ENCODE data around the gene HS6ST3.

Gene HS6ST3

DNA sequence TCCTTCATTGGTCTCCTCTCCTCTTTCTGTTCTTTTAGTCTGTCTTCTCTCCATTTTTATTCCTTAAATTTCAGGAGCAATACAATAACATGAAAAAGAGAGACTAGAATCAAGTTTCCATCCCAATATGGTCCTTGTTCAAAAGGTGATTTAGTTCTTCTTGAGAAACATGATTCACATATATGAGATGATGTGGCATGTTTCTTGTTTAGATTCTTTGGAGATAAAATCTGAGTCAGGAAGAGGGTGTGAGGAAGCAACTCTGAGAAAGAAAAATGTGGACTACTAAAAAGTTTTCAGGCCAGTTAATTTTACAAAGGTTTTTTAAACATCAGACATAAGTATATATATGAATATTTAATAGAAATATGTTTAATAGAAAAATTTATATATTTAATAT lies 673.0 kb downstream of the HS6ST3 start:
- Histone ChIP-seq H4K20me1 (ENCODE audit: insufficient read depth, low read length) (no peaks in the 10 kb centered on the region), H3K4me3 (ENCODE audit: low read length) (no peak overlapping the region), H3K4me2 (ENCODE audit: low read length) (no peak overlapping the region), H3K36me3 (replicated peaks; ENCODE audit: low read depth, low read length) (no peaks in the 10 kb centered on the region), H3K79me2 (ENCODE audit: low read length) (no peaks in the 10 kb centered on the region), H3K9me3 (ENCODE audit: insufficient read depth, low read length) (no peaks in the 10 kb centered on the region), H3K9ac (ENCODE audit: low read length) (no peak overlapping the region), H3K27ac (ENCODE audit: low read length) (no peak overlapping the region), H3K4me1 (ENCODE audit: low read length) (no peaks in the 10 kb centered on the region), H3K27me3 (ENCODE audit: low read depth, low read length) (no peaks in the 10 kb centered on the region), H2AFZ (ENCODE audit: low read depth, low read length) (no peak overlapping the region)
- TF ChIP-seq, protein P1, sequence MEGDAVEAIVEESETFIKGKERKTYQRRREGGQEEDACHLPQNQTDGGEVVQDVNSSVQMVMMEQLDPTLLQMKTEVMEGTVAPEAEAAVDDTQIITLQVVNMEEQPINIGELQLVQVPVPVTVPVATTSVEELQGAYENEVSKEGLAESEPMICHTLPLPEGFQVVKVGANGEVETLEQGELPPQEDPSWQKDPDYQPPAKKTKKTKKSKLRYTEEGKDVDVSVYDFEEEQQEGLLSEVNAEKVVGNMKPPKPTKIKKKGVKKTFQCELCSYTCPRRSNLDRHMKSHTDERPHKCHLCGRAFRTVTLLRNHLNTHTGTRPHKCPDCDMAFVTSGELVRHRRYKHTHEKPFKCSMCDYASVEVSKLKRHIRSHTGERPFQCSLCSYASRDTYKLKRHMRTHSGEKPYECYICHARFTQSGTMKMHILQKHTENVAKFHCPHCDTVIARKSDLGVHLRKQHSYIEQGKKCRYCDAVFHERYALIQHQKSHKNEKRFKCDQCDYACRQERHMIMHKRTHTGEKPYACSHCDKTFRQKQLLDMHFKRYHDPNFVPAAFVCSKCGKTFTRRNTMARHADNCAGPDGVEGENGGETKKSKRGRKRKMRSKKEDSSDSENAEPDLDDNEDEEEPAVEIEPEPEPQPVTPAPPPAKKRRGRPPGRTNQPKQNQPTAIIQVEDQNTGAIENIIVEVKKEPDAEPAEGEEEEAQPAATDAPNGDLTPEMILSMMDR (IDR thresholded peaks at IDR 0.05; ENCODE audit: low read depth, low read length): no peak
- TF ChIP-seq EZH2phosphoT487 (IDR thresholded peaks at IDR 0.05; ENCODE audit: low read depth): no peak

DNA sequence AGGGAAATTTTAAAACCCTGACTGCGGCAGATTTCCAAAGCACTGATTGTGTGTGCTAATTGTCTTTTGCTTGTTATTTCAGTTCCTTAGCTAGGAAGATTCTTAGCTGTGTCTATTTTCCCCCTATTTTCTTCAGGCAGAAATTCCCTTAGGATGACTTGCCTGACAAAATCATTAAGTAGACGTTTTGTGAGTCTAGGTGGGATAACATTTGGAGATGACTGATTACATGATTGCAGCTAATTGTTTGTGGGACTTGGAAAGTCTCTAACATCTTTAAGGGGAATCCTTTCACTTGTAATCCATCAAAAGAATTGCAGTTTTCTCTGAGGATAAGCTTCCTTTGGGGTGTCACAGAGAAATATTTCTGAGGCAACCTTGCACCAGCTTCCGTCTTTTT lies 676.4 kb downstream of the HS6ST3 start:
- Histone ChIP-seq H3K9me3 (ENCODE audit: insufficient read depth, low read length) (no peaks in the 10 kb centered on the region), H3K79me2 (ENCODE audit: low read length) (no peaks in the 10 kb centered on the region), H3K9ac (ENCODE audit: low read length) (no peak overlapping the region), H4K20me1 (ENCODE audit: insufficient read depth, low read length) (no peaks in the 10 kb centered on the region), H3K27ac (ENCODE audit: low read length) (no peak overlapping the region), H3K36me3 (replicated peaks; ENCODE audit: low read depth, low read length) (no peaks in the 10 kb centered on the region), H3K4me1 (ENCODE audit: low read length) (no peaks in the 10 kb centered on the region), H2AFZ (ENCODE audit: low read depth, low read length) (no peak overlapping the region), H3K27me3 (ENCODE audit: low read depth, low read length) (no peaks in the 10 kb centered on the region), H3K4me3 (ENCODE audit: low read length) (no peak overlapping the region), H3K4me2 (ENCODE audit: low read length) (no peak overlapping the region)
- TF ChIP-seq, protein P1 (IDR thresholded peaks at IDR 0.05; ENCODE audit: low read depth, low read length): no peak
- no peak for TF ChIP-seq EZH2phosphoT487 (IDR thresholded peaks at IDR 0.05; ENCODE audit: low read depth)

DNA sequence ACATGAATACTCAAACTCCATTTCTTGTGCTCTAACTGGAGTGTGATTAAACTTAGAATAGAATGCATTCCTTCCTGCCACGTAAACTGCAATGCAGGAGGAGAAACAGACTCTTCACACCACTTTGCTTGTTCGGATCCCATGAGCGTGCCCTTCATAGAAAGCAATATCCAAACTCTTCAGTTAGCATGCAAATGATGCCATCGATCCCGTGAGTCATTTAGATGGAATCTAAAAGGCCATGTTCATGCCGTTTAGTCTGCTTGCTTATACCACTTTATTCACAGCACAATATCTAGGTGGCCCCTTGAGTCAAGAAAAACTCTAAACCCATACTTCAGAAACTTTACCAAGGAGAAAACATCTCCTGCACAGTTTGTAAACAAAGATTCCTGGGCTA lies 678.6 kb downstream of the HS6ST3 start:
- H3K4me2 ChIP-seq (ENCODE audit: low read length): no peak overlapping the region
- H3K27ac ChIP-seq (ENCODE audit: low read length): no peak overlapping the region
- no peaks in the 10 kb centered on the region for H4K20me1 ChIP-seq (ENCODE audit: insufficient read depth, low read length)
- TF ChIP-seq, protein P1 (IDR thresholded peaks at IDR 0.05; ENCODE audit: low read depth, low read length): no peak
- TF ChIP-seq EZH2phosphoT487 (IDR thresholded peaks at IDR 0.05; ENCODE audit: low read depth): no peak
- H3K9ac ChIP-seq (ENCODE audit: low read length): no peak overlapping the region
- no peak overlapping the region for H3K4me3 ChIP-seq (ENCODE audit: low read length)
- no peaks in the 10 kb centered on the region for H3K27me3 ChIP-seq (ENCODE audit: low read depth, low read length)
- H3K36me3 ChIP-seq (replicated peaks; ENCODE audit: low read depth, low read length): no peaks in the 10 kb centered on the region
- H3K4me1 ChIP-seq (ENCODE audit: low read length): peaks cover 8% of the 10 kb centered on the region
- no peaks in the 10 kb centered on the region for H3K9me3 ChIP-seq (ENCODE audit: insufficient read depth, low read length)
- H3K79me2 ChIP-seq (ENCODE audit: low read length): no peaks in the 10 kb centered on the region
- H2AFZ ChIP-seq (ENCODE audit: low read depth, low read length): no peak overlapping the region

DNA sequence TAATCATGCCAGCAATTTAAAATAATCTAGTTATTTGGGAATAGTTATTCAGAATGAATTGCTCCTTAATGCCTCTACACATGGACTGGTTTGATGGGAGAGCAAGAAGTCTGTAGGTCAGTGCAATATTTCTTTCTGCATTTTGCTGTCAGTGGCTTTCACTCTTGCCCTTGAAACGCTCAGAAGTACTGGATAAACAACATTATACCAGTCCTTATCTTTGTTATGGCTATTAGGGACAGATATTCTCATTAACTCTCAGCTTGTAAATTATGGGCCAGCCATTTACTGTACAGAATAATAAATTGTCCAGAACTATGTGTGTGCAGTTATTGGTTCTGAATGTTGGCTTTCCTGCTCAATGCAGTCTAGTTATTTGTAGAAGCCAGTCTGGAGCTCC lies 680.0 kb downstream of the HS6ST3 start:
- H3K9ac ChIP-seq (ENCODE audit: low read length): no peak overlapping the region
- H3K27me3 ChIP-seq (ENCODE audit: low read depth, low read length): no peaks in the 10 kb centered on the region
- no peaks in the 10 kb centered on the region for H3K9me3 ChIP-seq (ENCODE audit: insufficient read depth, low read length)
- no peak overlapping the region for H3K27ac ChIP-seq (ENCODE audit: low read length)
- no peak for TF ChIP-seq EZH2phosphoT487 (IDR thresholded peaks at IDR 0.05; ENCODE audit: low read depth)
- TF ChIP-seq, protein P1 (IDR thresholded peaks at IDR 0.05; ENCODE audit: low read depth, low read length): no peak
- no peak overlapping the region for H3K4me2 ChIP-seq (ENCODE audit: low read length)
- H3K4me3 ChIP-seq (ENCODE audit: low read length): no peak overlapping the region
- H3K79me2 ChIP-seq (ENCODE audit: low read length): no peaks in the 10 kb centered on the region
- no peaks in the 10 kb centered on the region for H4K20me1 ChIP-seq (ENCODE audit: insufficient read depth, low read length)
- H3K4me1 ChIP-seq (ENCODE audit: low read length): peaks cover 8% of the 10 kb centered on the region
- H2AFZ ChIP-seq (ENCODE audit: low read depth, low read length): no peak overlapping the region
- H3K36me3 ChIP-seq (replicated peaks; ENCODE audit: low read depth, low read length): no peaks in the 10 kb centered on the region

All from OCI-LY3 (cell line).